ENCODE results near the gene KRT79. TPM values are rescaled to one million over a fixed set of nuclear protein-coding genes. Genes with fewer than 3 reads are reported as not detected.
"Not testable (repeated sequence)": the region's sequence is repeated elsewhere in the genome, so short reads cannot be mapped to it uniquely, and the experiment has no call there.

The KRT79 gene
- total RNA-seq, 4 donors from 2014 or later: not detected

DNA sequence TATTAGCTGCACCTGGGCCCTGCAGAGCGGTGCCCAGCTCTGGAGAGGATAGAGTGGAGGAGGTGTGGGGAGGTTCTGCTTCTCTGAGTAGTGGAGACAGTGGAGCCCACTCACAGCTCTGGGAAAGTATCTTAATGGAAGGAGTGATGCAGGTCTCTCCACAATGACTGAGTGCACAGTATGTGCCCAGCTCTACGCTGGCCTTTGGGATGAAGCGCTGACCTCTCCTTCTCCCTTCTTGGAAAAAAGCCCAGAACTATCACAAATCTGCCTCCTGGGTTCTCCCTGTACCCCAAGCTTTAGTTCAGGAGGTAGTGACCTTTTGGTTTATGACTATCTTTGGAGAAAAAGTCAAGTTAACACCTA lies 37.7 kb downstream of the KRT79 start:
- intact Hi-C loops (cut with DNase I; ENCODE audit: low total_unique reads) (no loop called here), in situ Hi-C loops (cut with MboI; ENCODE audit: low pct_ligation_motif_present in 1 of 4, low pct_unique_long_range_greater_than_20kb in 1 of 4, low sequenced_read_pairs in 3 of 4) (no loop called here)
- TF ChIP-seq, protein P1, sequence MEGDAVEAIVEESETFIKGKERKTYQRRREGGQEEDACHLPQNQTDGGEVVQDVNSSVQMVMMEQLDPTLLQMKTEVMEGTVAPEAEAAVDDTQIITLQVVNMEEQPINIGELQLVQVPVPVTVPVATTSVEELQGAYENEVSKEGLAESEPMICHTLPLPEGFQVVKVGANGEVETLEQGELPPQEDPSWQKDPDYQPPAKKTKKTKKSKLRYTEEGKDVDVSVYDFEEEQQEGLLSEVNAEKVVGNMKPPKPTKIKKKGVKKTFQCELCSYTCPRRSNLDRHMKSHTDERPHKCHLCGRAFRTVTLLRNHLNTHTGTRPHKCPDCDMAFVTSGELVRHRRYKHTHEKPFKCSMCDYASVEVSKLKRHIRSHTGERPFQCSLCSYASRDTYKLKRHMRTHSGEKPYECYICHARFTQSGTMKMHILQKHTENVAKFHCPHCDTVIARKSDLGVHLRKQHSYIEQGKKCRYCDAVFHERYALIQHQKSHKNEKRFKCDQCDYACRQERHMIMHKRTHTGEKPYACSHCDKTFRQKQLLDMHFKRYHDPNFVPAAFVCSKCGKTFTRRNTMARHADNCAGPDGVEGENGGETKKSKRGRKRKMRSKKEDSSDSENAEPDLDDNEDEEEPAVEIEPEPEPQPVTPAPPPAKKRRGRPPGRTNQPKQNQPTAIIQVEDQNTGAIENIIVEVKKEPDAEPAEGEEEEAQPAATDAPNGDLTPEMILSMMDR (IDR thresholded peaks at IDR 0.05): no peak
- TF ChIP-seq EP300 (IDR thresholded peaks at IDR 0.05; ENCODE audit: low read depth): no peak
- TF ChIP-seq POLR2AphosphoS5 (IDR thresholded peaks at IDR 0.05): no peak
- TF ChIP-seq POLR2A (IDR thresholded peaks at IDR 0.05): no peak

DNA sequence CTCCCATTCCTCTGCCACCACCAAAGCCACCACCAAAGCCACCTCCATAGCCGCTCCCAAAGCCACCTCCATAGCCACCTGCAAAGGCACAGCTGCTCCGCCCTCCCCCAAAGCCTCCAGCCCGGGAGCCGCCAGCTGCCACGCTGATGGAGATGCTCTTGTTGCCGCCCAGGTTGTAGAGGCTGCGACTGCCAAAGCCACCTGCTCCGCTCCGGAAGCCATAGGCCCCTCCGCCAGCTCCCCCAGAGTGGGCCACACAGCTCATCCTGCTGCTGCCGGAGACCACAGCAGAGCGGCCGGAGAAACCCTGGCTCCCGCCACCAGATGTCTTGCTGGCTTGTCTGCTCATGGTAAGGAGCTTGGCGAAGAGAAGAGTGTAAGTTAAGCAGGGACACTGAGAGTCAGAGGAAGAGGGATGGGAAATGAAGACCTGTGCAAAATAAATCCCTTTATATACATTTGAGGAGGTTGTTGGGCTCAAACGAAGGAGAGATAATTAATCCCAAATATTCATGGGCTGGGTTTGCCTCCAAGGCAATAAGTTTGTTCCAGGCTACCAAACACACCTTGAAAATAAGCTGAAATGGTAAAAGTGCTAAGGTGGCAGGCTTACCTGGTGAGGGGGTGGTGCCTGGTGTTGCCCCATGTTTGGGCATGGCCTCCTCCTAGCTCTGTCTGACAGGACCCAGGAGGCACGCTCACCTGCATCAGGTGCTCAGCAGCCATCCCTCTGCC lies 38.2 kb downstream of the KRT79 start, which contains the start of gene KRT3:
TSS of gene KRT3 (minus strand) at position 424 of the 735 bp plus-strand sequence. CDS start at position 349, 75 bp downstream.
- H3K9me3 ChIP-seq: no peaks in the 10 kb centered on the region
- H3K27ac ChIP-seq: no peak within 1 kb of the TSS
- H3K4me1 ChIP-seq: peaks cover 0 to 8% (median 6%) of the 10 kb centered on the region in 4 donors
- no peak for DNase-seq
- H3K4me3 ChIP-seq: no peak within 1 kb of the TSS
- H3K27me3 ChIP-seq: no peaks in the 10 kb centered on the region
- TF ChIP-seq, protein P1 (IDR thresholded peaks at IDR 0.05): no peak
- TF ChIP-seq EP300 (IDR thresholded peaks at IDR 0.05; ENCODE audit: low read depth): no peak
- TF ChIP-seq POLR2AphosphoS5 (IDR thresholded peaks at IDR 0.05): no peak
- no peak for TF ChIP-seq POLR2A (IDR thresholded peaks at IDR 0.05)
- in situ Hi-C loops (cut with MboI; ENCODE audit: low pct_ligation_motif_present in 1 of 4, low pct_unique_long_range_greater_than_20kb in 1 of 4, low sequenced_read_pairs in 3 of 4) (no loop called here), intact Hi-C loops (cut with DNase I; ENCODE audit: low total_unique reads) (no loop called here)
- no peaks in the 10 kb centered on the region for H3K36me3 ChIP-seq
- 56 to 89% methylated on average over 1 to 14 of the region's 17 CpGs for WGBS, 2 donors (ENCODE audit: low coverage in 1 of 2)

More for the DNA sequence above, 37.7 kb downstream of the KRT79 start:
- Histone ChIP-seq H3K9me3 (no peaks in the 10 kb centered on the region), H3K4me1 (peaks cover 0 to 10% (median 6%) of the 10 kb centered on the region in 4 donors), H3K36me3 (no peaks in the 10 kb centered on the region), H3K27ac (no peak overlapping the region), H3K27me3 (no peaks in the 10 kb centered on the region), H3K4me3 (no peak overlapping the region)
- 95% methylated on average over 3 of the region's 3 CpGs; no CpG with 5 or more reads in 1 of the 2 donors for WGBS, 2 donors (ENCODE audit: low coverage in 1 of 2)
- no peak for DNase-seq

DNA sequence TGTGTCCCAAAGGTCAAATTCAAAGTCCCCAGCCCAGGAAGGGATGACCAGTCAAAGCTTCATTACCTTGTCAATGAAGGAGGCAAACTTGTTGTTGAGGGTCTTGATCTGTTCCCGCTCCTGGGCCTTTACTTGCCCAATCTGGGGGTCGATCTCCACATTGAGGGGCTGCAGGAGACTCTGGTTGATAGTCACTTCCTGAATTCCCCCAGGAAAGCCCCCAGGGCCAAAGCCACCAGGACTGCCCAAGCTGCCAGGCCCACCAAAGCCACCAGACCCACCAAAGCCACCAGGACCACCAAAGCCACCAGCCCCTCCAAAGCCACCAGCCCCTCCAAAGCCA lies 38.8 kb downstream of the KRT79 start:
- in situ Hi-C loops (cut with MboI; ENCODE audit: low pct_ligation_motif_present in 1 of 4, low pct_unique_long_range_greater_than_20kb in 1 of 4, low sequenced_read_pairs in 3 of 4); H3K27me3 ChIP-seq; DNase-seq; H3K4me3 ChIP-seq; H3K9me3 ChIP-seq; intact Hi-C loops (cut with DNase I; ENCODE audit: low total_unique reads); H3K27ac ChIP-seq; H3K36me3 ChIP-seq; H3K4me1 ChIP-seq: not testable (repeated sequence)
- 90 to 100% methylated on average over 1 to 2 of the region's 2 CpGs for WGBS, 2 donors (ENCODE audit: low coverage in 1 of 2)

DNA sequence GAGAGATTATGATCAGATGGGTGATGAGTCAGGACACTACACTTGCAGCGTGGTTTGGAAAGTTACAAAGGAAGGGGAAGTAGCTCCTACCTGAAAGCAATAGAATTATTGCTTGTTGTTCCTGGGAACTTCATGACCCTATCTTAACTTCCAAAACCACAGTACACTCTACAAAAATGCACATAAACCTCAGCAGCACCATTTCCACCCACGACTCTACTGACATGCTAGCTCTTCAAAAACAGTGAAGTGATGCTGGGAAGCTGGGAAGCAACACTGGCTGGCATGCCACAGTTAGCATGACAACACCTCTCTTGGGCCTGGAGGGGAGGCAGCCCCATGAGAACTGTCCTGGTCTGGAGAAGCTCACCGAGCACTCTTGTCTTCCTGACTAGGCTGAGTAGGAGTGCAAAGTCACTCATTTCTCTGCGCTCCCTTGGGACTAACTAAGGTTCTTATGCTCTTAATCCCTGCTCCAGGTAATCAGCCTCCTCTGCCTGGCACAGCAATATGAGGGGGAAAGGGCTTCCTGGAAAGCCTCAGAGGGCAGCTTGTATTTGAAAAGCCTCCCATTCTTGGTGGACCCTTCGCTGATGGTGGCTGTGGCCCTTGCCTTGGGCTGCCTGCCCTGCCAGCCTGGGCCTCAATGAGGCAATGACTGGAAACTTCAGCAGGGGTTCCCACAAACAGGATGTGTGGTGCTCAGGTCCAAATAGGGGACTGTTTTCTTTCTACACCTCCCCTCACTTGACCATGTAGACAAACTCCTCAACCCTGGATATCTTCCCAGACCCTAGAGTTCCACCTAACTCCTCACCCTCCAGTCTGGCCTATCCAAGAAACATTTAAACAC lies 39.4 kb downstream of the KRT79 start:
- Histone ChIP-seq H3K4me3 (no peak overlapping the region), H3K27me3 (peaks cover 4% of the 10 kb centered on the region), H3K4me1 (peaks cover 0 to 6% (median 1%) of the 10 kb centered on the region in 4 donors), H3K9me3 (no peaks in the 10 kb centered on the region), H3K36me3 (no peaks in the 10 kb centered on the region), H3K27ac (no peak overlapping the region)
- WGBS, 2 donors (ENCODE audit: low coverage in 1 of 2): 88 to 91% methylated on average over 1 to 5 of the region's 5 CpGs
- DNase-seq: no peak
- in situ Hi-C loops (cut with MboI; ENCODE audit: low pct_ligation_motif_present in 1 of 4, low pct_unique_long_range_greater_than_20kb in 1 of 4, low sequenced_read_pairs in 3 of 4) (no loop called here), intact Hi-C loops (cut with DNase I; ENCODE audit: low total_unique reads) (no loop called here)
- TF ChIP-seq EP300 (IDR thresholded peaks at IDR 0.05; ENCODE audit: low read depth): no peak
- TF ChIP-seq POLR2A (IDR thresholded peaks at IDR 0.05): no peak
- no peak for TF ChIP-seq POLR2AphosphoS5 (IDR thresholded peaks at IDR 0.05)
- TF ChIP-seq, protein P1 (IDR thresholded peaks at IDR 0.05): no peak
